ENCODE results near the gene PGM1. TPM values are rescaled to one million over a fixed set of nuclear protein-coding genes. Genes with fewer than 3 reads are reported as not detected.
"Not testable (repeated sequence)": the region's sequence is repeated elsewhere in the genome, so short reads cannot be mapped to it uniquely, and the experiment has no call there.

Gene PGM1
- 99.7 and 152 TPM in 2 replicates for total RNA-seq

DNA sequence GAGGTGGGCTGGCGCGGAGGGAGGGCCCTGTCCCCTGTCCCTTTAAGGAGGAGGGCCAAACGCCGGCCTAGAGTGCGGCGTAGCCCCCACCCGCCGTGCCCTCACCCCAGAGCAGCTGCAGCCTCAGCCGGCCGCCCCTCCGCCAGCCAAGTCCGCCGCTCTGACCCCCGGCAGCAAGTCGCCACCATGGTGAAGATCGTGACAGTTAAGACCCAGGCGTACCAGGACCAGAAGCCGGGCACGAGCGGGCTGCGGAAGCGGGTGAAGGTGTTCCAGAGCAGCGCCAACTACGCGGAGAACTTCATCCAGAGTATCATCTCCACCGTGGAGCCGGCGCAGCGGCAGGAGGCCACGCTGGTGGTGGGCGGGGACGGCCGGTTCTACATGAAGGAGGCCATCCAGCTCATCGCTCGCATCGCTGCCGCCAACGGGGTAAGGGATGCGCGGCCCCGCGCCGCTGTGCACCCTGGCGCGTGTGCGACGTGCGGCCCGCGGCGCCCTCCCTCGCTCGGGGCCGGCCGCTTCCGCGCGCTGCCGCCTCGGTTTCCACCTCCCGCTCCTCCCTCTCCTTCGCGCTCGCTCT lies at the start of gene PGM1:
Gene PGM1, plus strand, starts transcription at position 109 of the 583 bp plus-strand sequence. Its CDS starts 78 bp downstream, at position 187.
- peak; percentile 50 for DNase-seq (ENCODE audit: low read depth)

DNA sequence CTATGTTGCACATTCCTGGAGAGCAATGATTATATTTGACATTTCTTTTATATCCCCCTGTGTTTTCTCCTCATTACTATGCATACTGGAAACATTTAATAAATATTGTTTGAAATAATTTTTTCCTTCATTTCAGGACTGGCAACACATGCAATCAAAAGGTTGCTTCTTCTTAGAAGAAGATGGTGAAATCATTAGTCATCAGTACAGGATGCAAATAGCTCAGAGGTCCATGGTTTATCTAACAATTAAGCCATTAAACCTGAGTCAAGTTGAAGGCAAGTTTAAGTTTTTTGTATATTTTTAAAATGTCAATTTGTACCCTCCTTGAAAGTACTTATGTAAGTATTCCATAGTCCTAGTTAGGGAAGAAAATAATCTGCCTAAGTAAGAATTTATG lies 47.4 kb upstream of the PGM1 start:
- peak; percentile 49 for DNase-seq (ENCODE audit: low read depth)

- no peak for DNase-seq (ENCODE audit: low read depth)
Measured at GRCh38 chr1:63547621-63548294, 45.5 kb upstream of the PGM1 start.

DNA sequence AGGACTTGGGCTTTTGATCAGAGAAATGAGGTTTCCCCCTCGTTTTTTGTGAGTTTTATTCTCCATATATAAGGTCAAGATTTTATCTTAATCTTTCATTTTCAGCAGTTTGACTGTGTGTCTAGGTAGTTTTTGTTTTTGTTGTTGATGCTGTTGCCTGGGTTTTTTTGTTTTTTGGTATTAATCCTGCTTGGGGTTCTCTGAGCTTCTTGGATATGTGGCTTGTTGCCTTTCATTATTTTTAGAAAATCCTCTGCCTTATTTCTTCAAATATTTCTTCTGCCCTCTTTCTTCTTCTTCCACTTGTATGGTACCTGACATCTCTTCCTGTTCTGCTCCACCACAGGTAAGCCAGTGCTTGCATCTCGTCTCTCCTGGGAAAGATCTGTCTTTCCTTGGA lies 44.9 kb upstream of the PGM1 start:
- no peak for DNase-seq (ENCODE audit: low read depth)

GRCh38 chr1:63548877-63549276 lies 44.3 kb upstream of the PGM1 start:
- no peak for DNase-seq (ENCODE audit: low read depth)

GRCh38 chr1:63555480-63555879 lies 37.7 kb upstream of the PGM1 start:
- no peak for DNase-seq (ENCODE audit: low read depth)

DNA sequence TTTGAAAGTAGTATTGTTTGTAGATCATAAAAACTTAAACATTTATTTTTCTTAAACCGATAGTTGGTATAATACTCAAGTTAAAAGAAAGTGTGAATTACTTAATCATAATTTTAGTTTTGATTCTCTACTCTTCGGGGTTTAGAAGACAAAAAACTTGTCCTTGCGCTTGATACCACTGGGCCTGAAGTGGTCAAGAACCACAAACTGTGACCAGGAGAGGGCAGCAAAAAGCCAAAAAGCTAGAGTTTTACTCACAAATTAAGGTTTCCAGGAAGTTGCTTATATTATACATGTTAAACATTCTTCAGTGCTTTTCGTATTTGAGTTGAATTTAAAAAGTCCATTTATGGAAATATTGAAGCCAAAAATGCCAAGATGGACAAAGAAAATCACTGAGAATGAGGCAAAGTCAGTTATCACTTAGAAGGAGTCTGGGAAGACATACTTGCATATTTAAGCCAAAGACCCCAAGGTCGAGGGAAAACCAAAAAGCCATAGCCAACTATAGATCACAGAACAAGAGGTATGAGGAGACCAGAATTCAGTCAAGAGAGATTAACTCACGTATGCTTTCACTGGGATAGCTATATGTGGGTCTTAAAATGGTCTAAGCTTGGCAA lies 35.7 kb upstream of the PGM1 start:
- DNase-seq (ENCODE audit: low read depth) = peak; percentile 54

- no peak for DNase-seq (ENCODE audit: low read depth)
Measured at GRCh38 chr1:63559357-63559756, 33.9 kb upstream of the PGM1 start.

- DNase-seq (ENCODE audit: low read depth) = no peak
Measured at GRCh38 chr1:63563745-63564144, 29.5 kb upstream of the PGM1 start.

DNA sequence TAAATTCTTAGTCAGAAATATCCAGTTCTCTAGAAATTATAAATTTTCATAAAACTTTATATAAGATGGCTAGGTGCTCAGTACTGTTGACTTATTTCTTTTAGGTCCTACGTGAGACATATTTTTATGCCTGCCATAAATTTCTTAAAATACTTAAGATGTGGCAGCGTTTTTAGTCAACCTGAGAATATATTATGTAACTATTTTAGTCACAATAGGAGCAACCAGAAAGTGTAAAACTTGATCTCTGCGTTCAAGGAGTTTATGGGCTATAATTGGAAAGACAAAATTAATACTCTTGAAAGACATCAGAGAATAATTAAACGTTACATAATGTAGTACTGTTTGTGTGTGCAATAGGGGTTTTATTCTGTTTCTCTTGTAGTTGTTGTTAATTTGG lies 24.1 kb upstream of the PGM1 start:
- DNase-seq (ENCODE audit: low read depth) = no peak

DNA sequence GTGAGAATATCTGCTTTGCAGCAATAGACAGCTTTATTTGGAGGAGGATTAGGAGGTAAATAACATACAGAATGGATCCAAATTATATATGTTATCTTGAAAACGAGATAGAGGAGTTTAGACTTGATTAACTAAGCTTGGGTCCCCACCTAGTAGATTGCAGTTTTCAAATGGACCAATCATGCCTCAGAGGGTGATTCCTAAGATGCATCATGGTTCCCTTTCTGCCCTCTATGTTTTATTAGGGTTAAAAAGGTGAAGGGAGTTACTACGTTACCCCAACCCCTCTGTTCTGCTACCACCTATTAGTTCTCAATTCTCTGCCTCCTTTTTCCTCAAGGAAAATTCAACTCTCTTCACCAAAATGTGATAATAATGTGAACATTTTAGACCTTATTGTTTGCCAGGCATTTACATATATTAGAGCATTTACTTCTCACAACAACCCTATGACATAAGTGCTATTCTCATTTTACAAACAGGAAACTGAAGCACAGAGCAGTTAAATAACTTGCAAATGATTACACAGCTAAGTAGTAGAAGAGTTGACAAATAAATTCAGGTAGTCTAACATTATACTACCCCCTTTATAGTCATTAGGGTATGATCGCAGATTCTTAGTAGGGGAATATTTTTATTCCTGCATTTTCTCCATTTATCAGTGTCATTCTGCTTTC lies 23.4 kb upstream of the PGM1 start:
- DNase-seq (ENCODE audit: low read depth) = no peak

GRCh38 chr1:63572686-63573085 lies 20.5 kb upstream of the PGM1 start:
- not testable (repeated sequence) for DNase-seq (ENCODE audit: low read depth)

DNA sequence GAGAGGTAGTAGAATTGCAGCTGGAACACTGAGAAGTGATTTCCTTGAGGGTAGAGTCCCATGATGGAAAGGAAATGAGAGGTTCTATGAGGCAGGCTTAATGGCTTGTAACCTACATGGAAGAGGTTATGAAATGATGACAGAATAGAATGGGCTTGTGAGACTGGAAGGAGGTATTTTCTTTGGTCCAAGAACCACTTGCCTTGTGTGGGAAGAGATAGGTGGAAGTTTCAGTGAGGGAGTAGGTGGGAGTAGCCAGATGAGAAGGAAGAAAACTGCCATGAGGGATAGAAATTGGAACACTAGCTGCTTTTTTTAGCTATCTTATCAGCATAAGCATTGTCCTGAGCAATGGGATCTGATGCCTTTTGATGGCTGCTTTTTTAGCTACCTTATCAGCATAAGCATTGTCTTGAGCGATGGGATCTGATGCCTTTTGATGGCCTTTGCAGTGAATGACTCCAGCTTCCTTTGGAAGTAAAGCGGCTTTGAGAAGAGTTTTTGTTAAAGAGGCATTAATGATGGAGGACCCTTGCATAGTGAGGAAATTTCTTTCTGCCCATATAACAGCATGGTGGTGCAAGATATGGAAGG lies 18.9 kb upstream of the PGM1 start:
- not testable (repeated sequence) for DNase-seq (ENCODE audit: low read depth)

GRCh38 chr1:63575340-63575826 lies 17.8 kb upstream of the PGM1 start:
- DNase-seq (ENCODE audit: low read depth) = peak; percentile 7

DNA sequence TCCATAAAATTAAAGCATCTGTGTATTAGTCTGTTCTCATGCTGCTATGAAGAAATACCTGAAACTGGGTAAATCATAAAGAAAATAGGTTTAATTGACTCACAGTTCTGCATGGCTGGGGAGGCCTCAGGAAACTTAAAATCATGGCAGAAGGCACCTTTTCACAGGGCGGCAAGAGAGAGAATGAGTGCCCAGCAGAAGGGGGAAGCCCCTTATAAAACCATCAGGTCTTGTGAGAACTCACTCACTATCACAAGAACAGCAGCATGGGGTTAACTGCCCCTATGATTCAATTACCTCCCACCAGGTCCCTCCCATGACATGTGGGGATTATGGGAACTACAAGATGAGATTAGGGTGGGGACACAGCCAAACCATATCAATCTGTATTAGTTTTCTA lies 6.9 kb upstream of the PGM1 start:
- not testable (repeated sequence) for DNase-seq (ENCODE audit: low read depth)

- peak; percentile 4 for DNase-seq (ENCODE audit: low read depth)
Measured at GRCh38 chr1:63590166-63590560, 3.0 kb upstream of the PGM1 start.

DNA sequence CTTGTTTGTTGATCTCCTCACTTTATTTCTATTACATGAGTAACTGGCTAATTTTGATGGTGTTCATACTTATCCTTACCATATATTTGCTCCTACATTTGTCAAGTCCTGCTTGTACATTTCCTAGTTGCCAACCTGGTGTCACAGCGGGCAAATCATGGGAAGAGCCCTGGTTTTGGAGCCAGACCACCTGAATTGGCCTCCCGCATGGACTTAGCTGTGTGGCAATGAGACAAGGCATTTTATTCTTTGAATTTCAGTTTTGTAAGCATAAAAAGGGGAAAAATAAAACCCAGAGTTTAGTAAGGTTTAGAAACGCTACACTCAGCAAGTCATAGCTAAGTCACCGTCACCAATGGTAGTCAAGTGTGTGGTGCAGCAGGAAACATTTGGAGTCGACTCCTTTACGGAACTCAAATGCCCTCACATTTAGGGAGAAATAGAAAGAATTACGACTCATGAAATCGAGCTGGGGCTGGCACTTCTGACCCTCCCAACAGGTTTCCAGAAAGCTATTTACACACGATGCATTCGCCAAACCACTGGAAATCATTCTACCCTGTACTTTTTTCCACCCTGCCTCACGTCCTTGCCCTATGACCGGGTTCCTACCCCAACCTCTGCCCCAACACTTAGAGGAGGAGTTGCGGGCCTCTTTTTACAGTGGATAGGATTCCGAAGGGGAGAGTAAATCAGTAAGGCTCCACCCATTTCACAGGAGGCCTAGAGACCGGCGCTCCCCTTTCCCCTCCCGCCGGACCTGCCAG lies 492 bp upstream of the PGM1 start:
- peak; percentile 51 for DNase-seq (ENCODE audit: low read depth)

GRCh38 chr1:63593886-63594605 lies 835 bp downstream of the PGM1 start:
- DNase-seq (ENCODE audit: low read depth) = peak; percentile 87

GRCh38 chr1:63595435-63595834 lies 2.2 kb downstream of the PGM1 start:
- DNase-seq (ENCODE audit: low read depth) = no peak

GRCh38 chr1:63599799-63600198 lies 6.6 kb downstream of the PGM1 start:
- no peak for DNase-seq (ENCODE audit: low read depth)

- no peak for DNase-seq (ENCODE audit: low read depth)
Measured at GRCh38 chr1:63600248-63600647, 7.0 kb downstream of the PGM1 start.
